GM12878 (cell line): ENCODE results near the gene IGF2R. TPM values are rescaled to one million over a fixed set of nuclear protein-coding genes. Genes with fewer than 3 reads are reported as not detected.

Experiments used
- ATAC-seq: fragments of 200-7000 bp; cut with Tn5 transposase; 3 replicates; pipeline ENCODE4 v1.9.1; 2020; ENCODE audit warnings: mild to moderate bottlenecking, moderate library complexity
- BruUV-seq: library from RNA; stranded (reverse); fragments of 400-500 nt; replicated peaks from 2 replicates; lab custom pipeline; 2021; lab: Mats Ljungman, UMichigan
- CTCF ChIA-PET: fragments of 300-600 bp; sonication (Branson Sonifier 250); formaldehyde crosslinking; extraction: SDS; loops from one replicate; lab custom pipeline; 2021; ENCODE audit warnings: inconsistent platforms; lab: Yijun Ruan, JAX
- POLR2A ChIA-PET: fragments of 350-600 bp; formaldehyde crosslinking; extraction: SDS; loops from one replicate; lab custom pipeline; 2021; ENCODE audit warnings: inconsistent platforms; lab: Charles Lee
- RAD21 ChIA-PET: fragments of 300-600 bp; sonication (Branson Sonifier 250); formaldehyde crosslinking; loops from one replicate; lab custom pipeline; 2023; ENCODE audit warnings: antibody characterized with exemption; ENCODE audit not compliant: unreplicated experiment; lab: Charles Lee
- SMC1A ChIA-PET: fragments of 300-600 bp; sonication (Branson Sonifier 250); formaldehyde crosslinking; loops from one replicate; lab custom pipeline; 2023; ENCODE audit not compliant: unreplicated experiment, uncharacterized antibody; lab: Charles Lee
- DNase-seq: peaks from one replicate; pipeline ENCODE4 v3.0.0-alpha.2; 2011; ENCODE audit warnings: low read depth, low spot score
- FAIRE-seq: peaks from 3 replicates; lab custom pipeline; 2011; peaks lifted over from hg19 to GRCh38; lab: Jason Lieb, UNC
- H2AFZ ChIP-seq: 2 replicates; pipeline ENCODE4 v1.6.0; 2011; ENCODE audit warnings: low read depth, low read length, control low read depth; ENCODE audit not compliant: control insufficient read depth
- H3K27ac ChIP-seq: 2 replicates; pipeline ENCODE4 v1.5.1; 2011; ENCODE audit warnings: control low read depth; ENCODE audit not compliant: control insufficient read depth, insufficient read depth
- H3K27me3 ChIP-seq, 2 experiments: replicated peaks in 1 of 2; 2 replicates each; pipeline versions ENCODE4 v1.6.0 to v1.6.1; 2011; ENCODE audit warnings: low read length in 1 of 2; ENCODE audit not compliant: control insufficient read depth in 2 of 2, insufficient read depth in 2 of 2
- H3K36me3 ChIP-seq, 2 experiments: 2 replicates each; pipeline ENCODE4 v1.5.1; 2011; ENCODE audit warnings: low read length in 1 of 2; ENCODE audit not compliant: control insufficient read depth in 2 of 2, insufficient read depth in 2 of 2
- H3K4me1 ChIP-seq: 2 replicates; pipeline ENCODE4 v1.6.1; 2011; ENCODE audit warnings: mild to moderate bottlenecking, low read length, moderate library complexity, mixed read lengths; ENCODE audit not compliant: control insufficient read depth, insufficient read depth
- H3K4me2 ChIP-seq: 2 replicates; pipeline ENCODE4 v1.6.0; 2011; ENCODE audit warnings: control low read depth; ENCODE audit not compliant: control insufficient read depth, insufficient read depth
- H3K4me3 ChIP-seq: fragments of 200-600 bp; sonication (generic); 2 replicates; pipeline ENCODE4 v1.5.1; 2016
- H3K79me2 ChIP-seq: 2 replicates; pipeline ENCODE4 v1.6.0; 2011; ENCODE audit warnings: low read length; ENCODE audit not compliant: control insufficient read depth, insufficient read depth
- H3K9ac ChIP-seq: 2 replicates; pipeline ENCODE4 v1.8.0; 2011; ENCODE audit warnings: low read length, control low read depth, mixed read lengths; ENCODE audit not compliant: control insufficient read depth, insufficient read depth
- H3K9me3 ChIP-seq: replicated peaks from 3 replicates; pipeline ENCODE4 v1.5.1; 2011; ENCODE audit warnings: mild to moderate bottlenecking, low read length; ENCODE audit not compliant: control insufficient read depth, insufficient read depth
- H4K20me1 ChIP-seq: 2 replicates; pipeline ENCODE4 v1.6.0; 2011; ENCODE audit not compliant: control insufficient read depth, insufficient read depth
- ASH2L ChIP-seq: fragments of 300-600, 200-600 bp; sonication (generic); IDR thresholded peaks from 2 replicates; pipeline ENCODE4 v1.6.1; 2017; ENCODE audit warnings: low read depth, mild to moderate bottlenecking, borderline replicate concordance
- ATF7 ChIP-seq: fragments of 450-650 bp; IDR thresholded peaks from 2 replicates; pipeline ENCODE4 v1.6.1; 2016; ENCODE audit warnings: low read depth, mild to moderate bottlenecking
- BMI1 ChIP-seq: fragments of 450-650 bp; IDR thresholded peaks from 2 replicates; pipeline ENCODE4 v1.6.1; 2016; ENCODE audit warnings: mild to moderate bottlenecking, moderate library complexity, borderline replicate concordance
- CHD2 ChIP-seq: IDR thresholded peaks from 2 replicates; pipeline ENCODE4 v1.6.1; 2011; ENCODE audit warnings: low read depth, low read length, improper control_type of control experiment, borderline replicate concordance
- FOS ChIP-seq: IDR thresholded peaks from 3 replicates; pipeline ENCODE4 v1.6.1; 2011; ENCODE audit warnings: borderline replicate concordance; ENCODE audit not compliant: insufficient read length; ENCODE audit errors: extremely low read depth
- IRF5 ChIP-seq: fragments of 450-650 bp; IDR thresholded peaks from 2 replicates; pipeline ENCODE4 v1.6.1; 2017; ENCODE audit warnings: borderline replicate concordance
- MYB ChIP-seq: fragments of 150-350 bp; IDR thresholded peaks from 2 replicates; pipeline ENCODE4 v1.6.1; 2014; ENCODE audit warnings: mild to moderate bottlenecking, low read depth, low read length, borderline replicate concordance
- NFXL1 ChIP-seq: fragments of 450-650 bp; IDR thresholded peaks from 2 replicates; pipeline ENCODE4 v1.6.1; 2017; ENCODE audit warnings: antibody characterized with exemption, mild to moderate bottlenecking, borderline replicate concordance
- NR2C2 ChIP-seq: IDR thresholded peaks from 2 replicates; pipeline ENCODE4 v1.6.1; 2011; ENCODE audit warnings: borderline replicate concordance, low read depth; ENCODE audit not compliant: control insufficient read depth, insufficient read length
- PAX8 ChIP-seq: fragments of 450-650 bp; IDR thresholded peaks from 2 replicates; pipeline ENCODE4 v1.6.1; 2017; ENCODE audit warnings: mild to moderate bottlenecking, moderate library complexity
- RELA ChIP-seq: fragments of 450-650 bp; IDR thresholded peaks from 2 replicates; pipeline ENCODE4 v1.8.0; 2014; ENCODE audit warnings: borderline replicate concordance; ENCODE audit not compliant: partially characterized antibody
- SMAD1 ChIP-seq: fragments of 450-650 bp; IDR thresholded peaks from 2 replicates; pipeline ENCODE4 v1.6.1; 2018; ENCODE audit warnings: mild to moderate bottlenecking, low read depth; ENCODE audit not compliant: partially characterized antibody
- TCF7 ChIP-seq: IDR thresholded peaks from 2 replicates; pipeline ENCODE4 v1.6.1; 2014; ENCODE audit warnings: antibody characterized with exemption, borderline replicate concordance
- ZBTB11 ChIP-seq: fragments of 450-650 bp; formaldehyde crosslinking; IDR thresholded peaks from 2 replicates; pipeline ENCODE4 v1.5.0; 2022; ENCODE audit warnings: mild to moderate bottlenecking, missing genetic modification characterization
- ZBTB33 ChIP-seq: fragments of 450-650 bp; IDR thresholded peaks from 2 replicates; pipeline ENCODE4 v1.6.1; 2017; ENCODE audit warnings: mild to moderate bottlenecking
- WGBS: methylation state at CpG from one replicate; pipeline ENCODE4 v1.1.6; 2016; ENCODE audit warnings: low lambda C conversion rate; ENCODE audit not compliant: insufficient replicate concordance, insufficient coverage; ENCODE audit errors: missing lambda C conversion rate; 5-methylcytosine and 5-hydroxymethylcytosine counted together
- in situ Hi-C: fragments of 300-500 bp; cut with MboI; formaldehyde crosslinking; loops from 9 replicates; pipeline ENCODE4 v1.14.3; 2018; ENCODE audit warnings: mixed read lengths
- intact Hi-C: fragments of 100-400 bp; cut with micrococcal nuclease; formaldehyde crosslinking; loops from one replicate; pipeline ENCODE4 v1.14.2; 2022; ENCODE audit not compliant: unreplicated experiment
- polyA plus RNA-seq, 11 experiments: library from polyadenylated mRNA; depleted of rRNA in 4 of 11; unstranded in 6 of 11; stranded (reverse) in 5 of 11; fragments of >200 nt; fragmentation: Nextera tagmentation in 4 of 11; fragmentation: Illumina TruSeq in 1 of 11; extraction: Ambion mirVana in 4 of 11; extraction: Trizol in 1 of 11; gene quantifications; 1 replicate in 1 of 11; 2 replicates in 10 of 11; pipeline versions ENCODE4 v1.2.1 to v1.2.3, GENCODE V29; 2011 to 2016; ENCODE audit warnings: inconsistent platforms in 2 of 11, missing spikeins in 2 of 11, low read depth in 1 of 11
- total RNA-seq, 4 experiments: library from RNA; depleted of rRNA in 3 of 4; stranded (reverse); fragments of >200 nt in 3 of 4; fragmentation: Illumina TruSeq in 1 of 4; extraction: Trizol in 1 of 4; gene quantifications; 2 replicates each; pipeline versions ENCODE4 v1.2.1 to v1.2.3, GENCODE V29; 2013 to 2021

IGF2R gene
- total and polyA plus RNA-seq, 10 of the 15 experiments (the other 5 are each of a cell fraction or from before 2014, with no cell fraction given), result 1.00 to 40.1 (median 16.8) TPM

GRCh38 chr6:159964046-159964445 is 4.8 kb upstream of the IGF2R start:
- peaks cover 9% of the 10 kb centered on the region for H3K4me1 ChIP-seq
- H4K20me1 ChIP-seq, result no peaks in the 10 kb centered on the region
- H3K9me3 ChIP-seq, result no peaks in the 10 kb centered on the region
- ChIA-PET CTCF (interaction anchor here (0.6 to 0.8 kb wide), 4 partner anchors 21 to 1729 kb away, joined by 3 read pairs; no protein-coding TSS in a partner anchor), RAD21 (interaction anchor here (1.0 to 1.5 kb wide), 2 partner anchors 15 to 19 kb away, joined by 3 to 5 read pairs; no protein-coding TSS in a partner anchor), POLR2A (interaction anchor here (0.6 to 1.2 kb wide), 4 partner anchors 13 to 245 kb away, joined by 3 read pairs; no protein-coding TSS in a partner anchor), SMC1A (interaction anchor here (0.8 to 2.2 kb wide), 7 partner anchors 10 to 133 kb away, joined by 3 to 6 read pairs (median 4); no protein-coding TSS in a partner anchor)
- no peak for FAIRE-seq
- no peak overlapping the region for H3K4me2 ChIP-seq
- no peak overlapping the region for H3K27ac ChIP-seq
- intact Hi-C loops, result no loop called here
- no TSS peak for BruUV-seq
- H2AFZ ChIP-seq, result no peak overlapping the region
- H3K4me3 ChIP-seq, result no peak overlapping the region
- DNase-seq, result no peak
- TF ChIP-seq RELA (no peak), MYB (no peak), ZBTB11 (CRISPR knock-in tag) (no peak), TCF7 (no peak), ATF7 (no peak), BMI1 (no peak), FOS (no peak), NR2C2 (no peak), PAX8 (no peak), ZBTB33 (no peak), SMAD1 (no peak), IRF5 (no peak), ASH2L (no peak), CHD2 (no peak), NFXL1 (no peak)
- no peak overlapping the region for H3K9ac ChIP-seq
- no peaks in the 10 kb centered on the region for H3K36me3 ChIP-seq
- H3K27me3 ChIP-seq, result no peaks in the 10 kb centered on the region
- 32% methylated on average over 2 of the region's 2 CpGs for WGBS
- in situ Hi-C loops, result no loop called here
- H3K79me2 ChIP-seq, result peaks cover 1% of the 10 kb centered on the region
- ATAC-seq, result no peak
